K562 (cell line): Measurements from ENCODE around the gene RBPJL. TPM values are rescaled to one million over a fixed set of nuclear protein-coding genes. Genes with fewer than 3 reads are reported as not detected.

Experiments
- CCNT2 ChIP-seq: IDR thresholded peaks from 2 replicates; pipeline ENCODE4 v1.6.1; 2011; ENCODE audit warnings: borderline replicate concordance, low read depth, mild to moderate bottlenecking, moderate library complexity, mixed read lengths, low read length; ENCODE audit not compliant: insufficient read length; ENCODE audit errors: extremely low read depth
- E2F3 ChIP-seq: fragments of 250-450 bp; sonication (Bioruptor Pico); IDR thresholded peaks from 2 replicates; pipeline ENCODE4 v1.4.0; 2020; ENCODE audit warnings: mild to moderate bottlenecking
- ETV5 ChIP-seq: sonication (generic); formaldehyde crosslinking; IDR thresholded peaks from 2 replicates; pipeline ENCODE4 v1.4.0; 2020; ENCODE audit warnings: low read depth, mild to moderate bottlenecking, missing genetic modification reagents
- KDM5B ChIP-seq: fragments of 200-600 bp; sonication (generic); IDR thresholded peaks from 2 replicates; pipeline ENCODE4 v1.6.1; 2012; ENCODE audit warnings: low read depth, mild to moderate bottlenecking, moderate library complexity, low read length, control low read depth, inconsistent platforms; ENCODE audit not compliant: insufficient replicate concordance
- MAZ ChIP-seq, 2 experiments: fragments of 450-650 bp in 1 of 2; sonication (generic) in 1 of 2; formaldehyde crosslinking; IDR thresholded peaks in 1 of 2; conservative IDR thresholded peaks in 1 of 2; 2 replicates each; pipeline versions ENCODE4 v1.4.0 to v1.5.0; 2020; ENCODE audit warnings: mild to moderate bottlenecking in 1 of 2, missing genetic modification reagents in 1 of 2
- NFE2 ChIP-seq: IDR thresholded peaks from 2 replicates; pipeline ENCODE4 v1.6.1; 2014; ENCODE audit warnings: antibody characterized with exemption, low read depth
- NFIC ChIP-seq: fragments of 450-650 bp; IDR thresholded peaks from 2 replicates; pipeline ENCODE4 v1.6.1; 2017; ENCODE audit warnings: mild to moderate bottlenecking, inconsistent platforms
- RB1 ChIP-seq: fragments of 450-650 bp; IDR thresholded peaks from 2 replicates; pipeline ENCODE4 v1.6.1; 2017; ENCODE audit warnings: low read depth, mild to moderate bottlenecking
- RBM14 ChIP-seq: fragments of 200-400 bp; formaldehyde crosslinking; IDR thresholded peaks from 2 replicates; pipeline ENCODE4 v1.6.1; 2018; ENCODE audit warnings: low read depth, mild to moderate bottlenecking, low read length, moderate library complexity, borderline replicate concordance; ENCODE audit not compliant: insufficient read depth
- RBM22 ChIP-seq: fragments of 200-400 bp; formaldehyde crosslinking; IDR thresholded peaks from 2 replicates; pipeline ENCODE4 v1.6.1; 2018; ENCODE audit warnings: low read length, low read depth; ENCODE audit not compliant: poor library complexity, severe bottlenecking
- RBM39 ChIP-seq: fragments of 200-400 bp; formaldehyde crosslinking; optimal IDR thresholded peaks from 2 replicates; pipeline ENCODE3; 2018; ENCODE audit warnings: low read depth, low read length
- TBP ChIP-seq: optimal IDR thresholded peaks from 2 replicates; pipeline ENCODE3; 2011; ENCODE audit warnings: low read depth, low read length, improper control_type of control experiment
- polyA plus RNA-seq, 8 experiments: library from polyadenylated mRNA; depleted of rRNA in 4 of 8; stranded (reverse) in 5 of 8; unstranded in 3 of 8; fragments of >200 nt; fragmentation: Nextera tagmentation in 2 of 8; fragmentation: Illumina TruSeq in 1 of 8; extraction: Ambion mirVana in 2 of 8; extraction: Trizol in 1 of 8; gene quantifications; 2 replicates each; pipeline versions ENCODE4 v1.2.1 to v1.2.3, GENCODE V29; 2011 to 2014; ENCODE audit warnings: inconsistent platforms in 1 of 8, missing spikeins in 1 of 8
- total RNA-seq, 7 experiments: library from RNA; depleted of rRNA in 6 of 7; stranded (reverse); fragments of >200 nt in 6 of 7; fragmentation: Illumina TruSeq in 2 of 7; extraction: Trizol in 2 of 7; gene quantifications; 2 replicates each; pipeline versions ENCODE4 v1.2.1 to v1.2.3, GENCODE V29; 2011 to 2021; ENCODE audit warnings: low replicate concordance in 1 of 7
- TF ChIP-seq, protein P1 (sequence below): fragments of 250-450 bp; sonication (Bioruptor Pico); IDR thresholded peaks from 2 replicates; pipeline ENCODE4 v1.8.0; 2021; ENCODE audit warnings: mild to moderate bottlenecking, moderate library complexity
- TF ChIP-seq, protein P2 (sequence below): fragments of 250-450 bp; sonication (Bioruptor Pico); IDR thresholded peaks from 2 replicates; pipeline ENCODE4 v1.5.0; 2021
- TF ChIP-seq, protein P3 (sequence below), 2 experiments: IDR thresholded peaks; 2 replicates each; pipeline ENCODE4 v1.6.1; 2011; ENCODE audit warnings: borderline replicate concordance in 1 of 2, control low read depth in 1 of 2, low read depth in 1 of 2, low read length in 1 of 2, mild to moderate bottlenecking in 1 of 2, mixed read lengths in 1 of 2, moderate library complexity in 1 of 2; ENCODE audit not compliant: insufficient read depth in 1 of 2, insufficient read length in 1 of 2, poor library complexity in 1 of 2, severe bottlenecking in 1 of 2; ENCODE audit errors: extremely low read depth in 1 of 2
- TF ChIP-seq, protein P4 (sequence below): fragments of 450-650 bp; IDR thresholded peaks from 2 replicates; pipeline ENCODE4 v1.6.1; 2018; ENCODE audit not compliant: partially characterized antibody
- TF ChIP-seq, protein P5 (sequence below): conservative IDR thresholded peaks from 2 replicates; pipeline ENCODE4 v1.6.1; 2011; ENCODE audit warnings: low read depth, mild to moderate bottlenecking, low read length; ENCODE audit not compliant: control insufficient read depth

The RBPJL gene
- total and polyA plus RNA-seq, 9 of the 15 experiments (the other 6 are each of a cell fraction or from before 2014, with no cell fraction given), result not detected

DNA sequence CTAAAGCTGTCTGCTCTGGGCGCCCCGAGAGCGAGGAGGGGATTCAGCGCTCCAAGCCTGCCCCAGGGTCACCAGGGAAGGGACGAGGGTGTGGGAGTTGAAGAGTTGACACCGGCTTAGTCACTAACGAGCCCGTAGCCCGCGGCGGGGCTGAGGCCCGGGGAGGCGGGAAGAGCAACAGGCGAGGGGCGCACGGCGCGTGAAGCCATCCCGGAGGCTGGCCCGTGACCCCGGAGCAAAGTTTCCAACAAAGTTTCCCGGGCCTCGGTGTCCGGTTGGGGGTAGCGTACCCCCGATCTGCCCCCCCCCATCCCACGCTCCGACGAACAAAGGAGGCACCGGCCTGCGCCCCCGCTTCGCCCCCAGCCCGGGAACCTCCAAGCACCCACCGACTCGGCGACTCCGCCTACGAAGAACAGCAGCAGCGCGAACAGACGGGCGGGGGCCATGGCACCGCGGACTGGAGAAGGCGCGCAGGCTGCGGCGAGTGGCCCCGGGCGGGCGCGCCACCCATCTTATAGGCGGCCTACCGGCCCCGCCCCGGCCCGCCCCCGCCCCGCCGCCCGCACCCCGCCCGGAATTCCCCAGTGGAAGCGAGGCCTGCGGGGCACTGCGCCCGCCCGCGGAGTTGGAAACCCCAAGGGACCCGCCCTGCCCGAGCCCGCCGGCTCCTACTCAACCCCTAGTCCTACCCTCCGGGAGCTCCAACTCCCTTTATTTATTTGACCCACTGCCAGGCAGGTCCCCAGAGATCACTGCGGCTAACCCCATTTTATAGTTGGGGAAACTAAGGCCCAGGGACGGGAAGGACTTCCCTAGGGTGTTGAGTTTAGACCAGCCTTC lies 41.5 kb downstream of the RBPJL start, which contains the start of gene SDC4 (continued):
- TF ChIP-seq, protein P1, sequence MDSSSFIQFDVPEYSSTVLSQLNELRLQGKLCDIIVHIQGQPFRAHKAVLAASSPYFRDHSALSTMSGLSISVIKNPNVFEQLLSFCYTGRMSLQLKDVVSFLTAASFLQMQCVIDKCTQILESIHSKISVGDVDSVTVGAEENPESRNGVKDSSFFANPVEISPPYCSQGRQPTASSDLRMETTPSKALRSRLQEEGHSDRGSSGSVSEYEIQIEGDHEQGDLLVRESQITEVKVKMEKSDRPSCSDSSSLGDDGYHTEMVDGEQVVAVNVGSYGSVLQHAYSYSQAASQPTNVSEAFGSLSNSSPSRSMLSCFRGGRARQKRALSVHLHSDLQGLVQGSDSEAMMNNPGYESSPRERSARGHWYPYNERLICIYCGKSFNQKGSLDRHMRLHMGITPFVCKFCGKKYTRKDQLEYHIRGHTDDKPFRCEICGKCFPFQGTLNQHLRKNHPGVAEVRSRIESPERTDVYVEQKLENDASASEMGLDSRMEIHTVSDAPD (CRISPR knock-in tag), result no peak
- TF ChIP-seq RBM39 (no peak), MAZ (CRISPR knock-in tag; conservative IDR thresholded peaks at IDR 0.05 in 1 of 2, IDR thresholded peaks at IDR 0.05 in 1 of 2) (peak; percentile 75 to 78), E2F3 (CRISPR knock-in tag) (peak; percentile 81), RBM22 (peak; percentile 83), RB1 (peak; percentile 77), NFE2 (peak; percentile 13; the same call in 1 of the 2 replicates), RBM14 (0 out of 2 replicates have a peak, but pooled peaks have one; percentile 62), NFIC (peak; percentile 49; the same call in 1 of the 2 replicates), ETV5 (peak; percentile 43; the same call in 1 of the 2 replicates), KDM5B (peak; percentile 98), TBP (peak; percentile 93), CCNT2 (peak; percentile 84)
- TF ChIP-seq, protein P2, sequence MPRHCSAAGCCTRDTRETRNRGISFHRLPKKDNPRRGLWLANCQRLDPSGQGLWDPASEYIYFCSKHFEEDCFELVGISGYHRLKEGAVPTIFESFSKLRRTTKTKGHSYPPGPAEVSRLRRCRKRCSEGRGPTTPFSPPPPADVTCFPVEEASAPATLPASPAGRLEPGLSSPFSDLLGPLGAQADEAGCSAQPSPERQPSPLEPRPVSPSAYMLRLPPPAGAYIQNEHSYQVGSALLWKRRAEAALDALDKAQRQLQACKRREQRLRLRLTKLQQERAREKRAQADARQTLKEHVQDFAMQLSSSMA, result no peak
- TF ChIP-seq, protein P3, sequence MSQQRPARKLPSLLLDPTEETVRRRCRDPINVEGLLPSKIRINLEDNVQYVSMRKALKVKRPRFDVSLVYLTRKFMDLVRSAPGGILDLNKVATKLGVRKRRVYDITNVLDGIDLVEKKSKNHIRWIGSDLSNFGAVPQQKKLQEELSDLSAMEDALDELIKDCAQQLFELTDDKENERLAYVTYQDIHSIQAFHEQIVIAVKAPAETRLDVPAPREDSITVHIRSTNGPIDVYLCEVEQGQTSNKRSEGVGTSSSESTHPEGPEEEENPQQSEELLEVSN (IDR thresholded peaks at IDR 0.05; ENCODE audit: borderline replicate concordance in 1 of 2, extremely low read depth in 1 of 2, insufficient read depth in 1 of 2, insufficient read length in 1 of 2, low read depth in 1 of 2, low read length in 1 of 2, poor library complexity in 1 of 2, severe bottlenecking in 1 of 2), result peak; percentile 76 to 91
- TF ChIP-seq, protein P4, sequence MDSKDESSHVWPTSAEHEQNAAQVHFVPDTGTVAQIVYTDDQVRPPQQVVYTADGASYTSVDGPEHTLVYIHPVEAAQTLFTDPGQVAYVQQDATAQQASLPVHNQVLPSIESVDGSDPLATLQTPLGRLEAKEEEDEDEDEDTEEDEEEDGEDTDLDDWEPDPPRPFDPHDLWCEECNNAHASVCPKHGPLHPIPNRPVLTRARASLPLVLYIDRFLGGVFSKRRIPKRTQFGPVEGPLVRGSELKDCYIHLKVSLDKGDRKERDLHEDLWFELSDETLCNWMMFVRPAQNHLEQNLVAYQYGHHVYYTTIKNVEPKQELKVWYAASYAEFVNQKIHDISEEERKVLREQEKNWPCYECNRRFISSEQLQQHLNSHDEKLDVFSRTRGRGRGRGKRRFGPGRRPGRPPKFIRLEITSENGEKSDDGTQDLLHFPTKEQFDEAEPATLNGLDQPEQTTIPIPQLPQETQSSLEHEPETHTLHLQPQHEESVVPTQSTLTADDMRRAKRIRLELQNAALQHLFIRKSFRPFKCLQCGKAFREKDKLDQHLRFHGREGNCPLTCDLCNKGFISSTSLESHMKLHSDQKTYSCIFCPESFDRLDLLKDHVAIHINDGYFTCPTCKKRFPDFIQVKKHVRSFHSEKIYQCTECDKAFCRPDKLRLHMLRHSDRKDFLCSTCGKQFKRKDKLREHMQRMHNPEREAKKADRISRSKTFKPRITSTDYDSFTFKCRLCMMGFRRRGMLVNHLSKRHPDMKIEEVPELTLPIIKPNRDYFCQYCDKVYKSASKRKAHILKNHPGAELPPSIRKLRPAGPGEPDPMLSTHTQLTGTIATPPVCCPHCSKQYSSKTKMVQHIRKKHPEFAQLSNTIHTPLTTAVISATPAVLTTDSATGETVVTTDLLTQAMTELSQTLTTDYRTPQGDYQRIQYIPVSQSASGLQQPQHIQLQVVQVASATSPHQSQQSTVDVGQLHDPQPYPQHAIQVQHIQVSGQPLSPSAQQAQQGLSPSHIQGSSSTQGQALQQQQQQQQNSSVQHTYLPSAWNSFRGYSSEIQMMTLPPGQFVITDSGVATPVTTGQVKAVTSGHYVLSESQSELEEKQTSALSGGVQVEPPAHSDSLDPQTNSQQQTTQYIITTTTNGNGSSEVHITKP, result peak; percentile 49
- TF ChIP-seq, protein P5, sequence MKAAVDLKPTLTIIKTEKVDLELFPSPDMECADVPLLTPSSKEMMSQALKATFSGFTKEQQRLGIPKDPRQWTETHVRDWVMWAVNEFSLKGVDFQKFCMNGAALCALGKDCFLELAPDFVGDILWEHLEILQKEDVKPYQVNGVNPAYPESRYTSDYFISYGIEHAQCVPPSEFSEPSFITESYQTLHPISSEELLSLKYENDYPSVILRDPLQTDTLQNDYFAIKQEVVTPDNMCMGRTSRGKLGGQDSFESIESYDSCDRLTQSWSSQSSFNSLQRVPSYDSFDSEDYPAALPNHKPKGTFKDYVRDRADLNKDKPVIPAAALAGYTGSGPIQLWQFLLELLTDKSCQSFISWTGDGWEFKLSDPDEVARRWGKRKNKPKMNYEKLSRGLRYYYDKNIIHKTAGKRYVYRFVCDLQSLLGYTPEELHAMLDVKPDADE, result peak; percentile 47; the same call in 1 of the 2 replicates
